Endothelial cell (in vitro differentiated cells): ENCODE results near the gene RAPGEF3. TPM values are rescaled to one million over a fixed set of nuclear protein-coding genes. Genes with fewer than 3 reads are reported as not detected.

Experiments used
- DNase-seq: peaks from one replicate; pipeline ENCODE4 v3.0.0; 2021; ENCODE audit warnings: low spot score
- H3K27ac Mint-ChIP-seq: one replicate; pipeline ENCODE4 v1.8.0; 2021; ENCODE audit warnings: mixed read lengths, inconsistent platforms; ENCODE audit not compliant: unreplicated experiment
- H3K27me3 Mint-ChIP-seq: one replicate; pipeline ENCODE4 v1.8.0; 2021; ENCODE audit warnings: mild to moderate bottlenecking, moderate library complexity, mixed read lengths, inconsistent platforms; ENCODE audit not compliant: unreplicated experiment
- H3K36me3 Mint-ChIP-seq: one replicate; pipeline ENCODE4 v1.8.0; 2021; ENCODE audit warnings: mild to moderate bottlenecking, low read depth, mixed read lengths, inconsistent platforms; ENCODE audit not compliant: unreplicated experiment
- H3K4me1 Mint-ChIP-seq: one replicate; pipeline ENCODE4 v1.8.0; 2021; ENCODE audit warnings: mild to moderate bottlenecking, mixed read lengths, inconsistent platforms; ENCODE audit not compliant: unreplicated experiment
- H3K4me3 Mint-ChIP-seq: one replicate; pipeline ENCODE4 v1.8.0; 2021; ENCODE audit warnings: mild to moderate bottlenecking, mixed read lengths, inconsistent platforms; ENCODE audit not compliant: unreplicated experiment
- H3K9me3 Mint-ChIP-seq: one replicate; pipeline ENCODE4 v1.8.0; 2021; ENCODE audit warnings: mixed read lengths, inconsistent platforms; ENCODE audit not compliant: unreplicated experiment
- CTCF ChIP-seq: fragments of 200-600 bp; sonication (generic); IDR thresholded peaks from one replicate; pipeline ENCODE4 v1.5.0; 2021; ENCODE audit warnings: antibody characterized with exemption; ENCODE audit not compliant: unreplicated experiment
- total RNA-seq: library from RNA; stranded (reverse); fragmentation: NEBNext Ultra II Directional; extraction: Animal tissue kit (Norgen Biotek cat#: 25700); gene quantifications from one replicate; pipeline ENCODE4 v1.2.1, GENCODE V29; 2021; ENCODE audit not compliant: unreplicated experiment

RAPGEF3 gene
- total RNA-seq, 1 donor from 2014 or later: 81.5 TPM

GRCh38 chr12:47710278-47710677 is 48.4 kb downstream of the RAPGEF3 start:
- DNase-seq: no peak

GRCh38 chr12:47709671-47710070 is 49.0 kb downstream of the RAPGEF3 start:
- no peak overlapping the region for H3K27ac Mint-ChIP-seq
- peaks cover 11% of the 10 kb centered on the region for H3K27me3 Mint-ChIP-seq
- no peak overlapping the region for H3K4me3 Mint-ChIP-seq
- peaks cover 18% of the 10 kb centered on the region for H3K4me1 Mint-ChIP-seq
- no peak for TF ChIP-seq CTCF
- DNase-seq: no peak
- H3K36me3 Mint-ChIP-seq: no peaks in the 10 kb centered on the region
- H3K9me3 Mint-ChIP-seq: no peaks in the 10 kb centered on the region

More at GRCh38 chr12:47710278-47710677, 48.4 kb downstream of the RAPGEF3 start:
- TF ChIP-seq CTCF: no peak
- Mint-ChIP-seq H3K9me3 (no peaks in the 10 kb centered on the region), H3K4me3 (no peak overlapping the region), H3K27ac (no peak overlapping the region), H3K36me3 (no peaks in the 10 kb centered on the region), H3K27me3 (peaks cover 9% of the 10 kb centered on the region), H3K4me1 (peaks cover 15% of the 10 kb centered on the region)

- no peak for DNase-seq
- Mint-ChIP-seq H3K4me1 (peaks cover 18% of the 10 kb centered on the region), H3K4me3 (no peak overlapping the region), H3K27ac (no peak overlapping the region), H3K36me3 (no peaks in the 10 kb centered on the region), H3K9me3 (no peaks in the 10 kb centered on the region), H3K27me3 (peaks cover 12% of the 10 kb centered on the region)
- no peak for TF ChIP-seq CTCF
Measured at GRCh38 chr12:47709237-47709636, 49.4 kb downstream of the RAPGEF3 start.

GRCh38 chr12:47707905-47708543 is 50.7 kb downstream of the RAPGEF3 start:
- TF ChIP-seq CTCF: no peak
- Mint-ChIP-seq H3K36me3 (no peaks in the 10 kb centered on the region), H3K4me1 (peaks cover 23% of the 10 kb centered on the region), H3K9me3 (no peaks in the 10 kb centered on the region), H3K27me3 (peaks cover 12% of the 10 kb centered on the region), H3K27ac (no peak overlapping the region), H3K4me3 (no peak overlapping the region)
- no peak for DNase-seq

- Mint-ChIP-seq H3K4me3 (no peak overlapping the region), H3K4me1 (peaks cover 23% of the 10 kb centered on the region), H3K27ac (no peak overlapping the region), H3K9me3 (no peaks in the 10 kb centered on the region), H3K36me3 (no peaks in the 10 kb centered on the region), H3K27me3 (peaks cover 12% of the 10 kb centered on the region)
- no peak for DNase-seq
- TF ChIP-seq CTCF: no peak
Measured at GRCh38 chr12:47707355-47707754, 51.3 kb downstream of the RAPGEF3 start.
